ENCODE measurements around the gene PLEKHM1. TPM values are rescaled to one million over a fixed set of nuclear protein-coding genes. Genes with fewer than 3 reads are reported as not detected.

Gene PLEKHM1
- total RNA-seq, 1 donor from 2014 or later = 15.9 TPM

- DNase-seq (ENCODE audit: low read depth) = no peak
- peak within 1 kb of the TSS; percentile 75 for H3K4me3 ChIP-seq (ENCODE audit: low read depth, low read length)
- no peak for TF ChIP-seq CTCF (conservative IDR thresholded peaks at IDR 0.05; ENCODE audit: low read depth, low read length)
Measured at GRCh38 chr17:45432405-45433158, 57.9 kb downstream of the PLEKHM1 start, which contains the start of gene ARHGAP27. Gene ARHGAP27 (minus strand): TSS chr17:45432870. CDS start chr17:45430279, 2,591 bp downstream.

GRCh38 chr17:45431531-45432404 lies 58.8 kb downstream of the PLEKHM1 start:
- H3K4me3 ChIP-seq (ENCODE audit: low read depth, low read length) = peak overlapping the region; percentile 75
- TF ChIP-seq CTCF (conservative IDR thresholded peaks at IDR 0.05; ENCODE audit: low read depth, low read length) = no peak
- no peak for DNase-seq (ENCODE audit: low read depth)

- peak overlapping the region; percentile 75 for H3K4me3 ChIP-seq (ENCODE audit: low read depth, low read length)
- TF ChIP-seq CTCF (conservative IDR thresholded peaks at IDR 0.05; ENCODE audit: low read depth, low read length) = no peak
- no peak for DNase-seq (ENCODE audit: low read depth)
Measured at GRCh38 chr17:45430738-45431530, 59.6 kb downstream of the PLEKHM1 start.

- no peak for TF ChIP-seq CTCF (conservative IDR thresholded peaks at IDR 0.05; ENCODE audit: low read depth, low read length)
- peak overlapping the region; percentile 75 for H3K4me3 ChIP-seq (ENCODE audit: low read depth, low read length)
- DNase-seq (ENCODE audit: low read depth) = no peak
Measured at GRCh38 chr17:45430006-45430737, 60.3 kb downstream of the PLEKHM1 start.

- TF ChIP-seq CTCF (conservative IDR thresholded peaks at IDR 0.05; ENCODE audit: low read depth, low read length) = no peak
- no peak for DNase-seq (ENCODE audit: low read depth)
- no peak overlapping the region for H3K4me3 ChIP-seq (ENCODE audit: low read depth, low read length)
Measured at GRCh38 chr17:45429339-45430005, 61.0 kb downstream of the PLEKHM1 start.

All from epithelial cell of proximal tubule (primary cell).